NCI-H748 (cell line): ENCODE measurements around the gene TMEM176B.
"Not testable (repeated sequence)": the region's sequence is repeated elsewhere in the genome, so short reads cannot be mapped to it uniquely, and the experiment has no call there.

ENCODE experiments used
- DNase-seq: peaks from one replicate; lab custom pipeline; 2025; ENCODE audit not compliant: unreplicated experiment; lab: John Stamatoyannopoulos, UW

TMEM176B gene

GRCh38 chr7:150791746-150792452 lies 8.3 kb downstream of the TMEM176B start:
- DNase-seq, result no peak

- no peak for DNase-seq
These were observed 8.9 kb downstream of the TMEM176B start for GRCh38 chr7:150791304-150791703.

GRCh38 chr7:150790416-150791075 lies 9.6 kb downstream of the TMEM176B start:
- DNase-seq, result no peak

- DNase-seq, result no peak
These were observed 11.5 kb downstream of the TMEM176B start for GRCh38 chr7:150788474-150789269.

- DNase-seq, result peak; percentile 25
These were observed 12.6 kb downstream of the TMEM176B start for GRCh38 chr7:150787321-150788281.

GRCh38 chr7:150784954-150785353 lies 15.2 kb downstream of the TMEM176B start:
- DNase-seq, result no peak

- DNase-seq, result no peak
These were observed 15.9 kb downstream of the TMEM176B start for GRCh38 chr7:150784120-150784736.

GRCh38 chr7:150781961-150782360 lies 18.2 kb downstream of the TMEM176B start:
- DNase-seq, result no peak

- no peak for DNase-seq
These were observed 19.1 kb downstream of the TMEM176B start for GRCh38 chr7:150781103-150781502.

GRCh38 chr7:150780292-150780691 lies 19.9 kb downstream of the TMEM176B start:
- no peak for DNase-seq

- peak; percentile 81 for DNase-seq
These were observed 21.3 kb downstream of the TMEM176B start for GRCh38 chr7:150778738-150779301.

- no peak for DNase-seq
These were observed 22.0 kb downstream of the TMEM176B start for GRCh38 chr7:150778014-150778737.

GRCh38 chr7:150774131-150774530 lies 26.0 kb downstream of the TMEM176B start:
- DNase-seq, result not testable (repeated sequence)

GRCh38 chr7:150769768-150770167 lies 30.4 kb downstream of the TMEM176B start:
- DNase-seq, result no peak

GRCh38 chr7:150766334-150766709 lies 33.8 kb downstream of the TMEM176B start:
- DNase-seq, result no peak

- DNase-seq, result no peak
These were observed 40.7 kb downstream of the TMEM176B start for GRCh38 chr7:150759479-150759878.

- DNase-seq, result no peak
These were observed 43.3 kb downstream of the TMEM176B start for GRCh38 chr7:150756858-150757257.

- no peak for DNase-seq
These were observed 44.0 kb downstream of the TMEM176B start for GRCh38 chr7:150756166-150756565.

- DNase-seq, result no peak
These were observed 44.6 kb downstream of the TMEM176B start for GRCh38 chr7:150755473-150756099.
